Mesendoderm (in vitro differentiated cells): Measurements from ENCODE around the gene TTC39C.

Experiments
- DNase-seq: peaks from one replicate; pipeline ENCODE4 v3.0.0; 2013
- H2AK5ac ChIP-seq: 2 replicates; pipeline ENCODE4 v1.6.1; 2013; ENCODE audit warnings: low read length, inconsistent platforms
- H2BK120ac ChIP-seq: 2 replicates; pipeline ENCODE4 v1.6.1; 2013; ENCODE audit warnings: low read depth, mild to moderate bottlenecking, low read length, moderate library complexity, mixed read lengths
- H2BK15ac ChIP-seq: replicated peaks from 2 replicates; pipeline ENCODE4 v1.6.1; 2013; ENCODE audit warnings: low read depth, mild to moderate bottlenecking, moderate library complexity
- H2BK5ac ChIP-seq: 2 replicates; pipeline ENCODE4 v1.6.1; 2013; ENCODE audit warnings: low read length, inconsistent platforms
- H3K18ac ChIP-seq: 2 replicates; pipeline ENCODE4 v1.6.1; 2013; ENCODE audit warnings: mild to moderate bottlenecking, low read length, mixed read lengths
- H3K23ac ChIP-seq: one replicate; pipeline ENCODE4 v1.6.1; 2013; ENCODE audit warnings: low read length
- H3K27ac ChIP-seq: 2 replicates; pipeline ENCODE4 v1.5.1; 2013; ENCODE audit warnings: low read depth, mild to moderate bottlenecking, inconsistent platforms, low read length, moderate library complexity
- H3K27me3 ChIP-seq: 2 replicates; pipeline ENCODE4 v1.6.1; 2013; ENCODE audit warnings: low read length, control low read depth, mild to moderate bottlenecking, inconsistent platforms; ENCODE audit not compliant: insufficient read depth, poor library complexity
- H3K36me3 ChIP-seq: 2 replicates; pipeline ENCODE4 v1.6.1; 2013; ENCODE audit warnings: low read length, inconsistent platforms; ENCODE audit not compliant: control insufficient read depth, insufficient read depth
- H3K4ac ChIP-seq: one replicate; pipeline ENCODE4 v1.6.1; 2013; ENCODE audit warnings: low read depth, mild to moderate bottlenecking, low read length, moderate library complexity
- H3K4me1 ChIP-seq: 2 replicates; pipeline ENCODE4 v1.6.1; 2013; ENCODE audit warnings: low read depth, low read length, inconsistent platforms; ENCODE audit not compliant: control insufficient read depth
- H3K4me2 ChIP-seq: 2 replicates; pipeline ENCODE4 v1.6.1; 2013; ENCODE audit warnings: low read length
- H3K4me3 ChIP-seq: 2 replicates; pipeline ENCODE4 v1.5.1; 2013; ENCODE audit warnings: mild to moderate bottlenecking, low read length
- H3K56ac ChIP-seq: one replicate; pipeline ENCODE4 v1.6.1; 2013; ENCODE audit warnings: low read length
- H3K79me1 ChIP-seq: 2 replicates; pipeline ENCODE4 v1.6.1; 2013; ENCODE audit warnings: low read length, inconsistent platforms
- H3K79me2 ChIP-seq: 2 replicates; pipeline ENCODE4 v1.6.1; 2013; ENCODE audit warnings: mild to moderate bottlenecking, low read length; ENCODE audit not compliant: control insufficient read depth, insufficient read depth
- H3K9ac ChIP-seq: 2 replicates; pipeline ENCODE4 v1.6.1; 2013; ENCODE audit warnings: low read length, inconsistent platforms
- H4K5ac ChIP-seq: one replicate; pipeline ENCODE4 v1.6.1; 2013; ENCODE audit warnings: low read length
- H4K8ac ChIP-seq: one replicate; pipeline ENCODE4 v1.6.1; 2013; ENCODE audit warnings: low read depth, mild to moderate bottlenecking, control low read depth, low read length, moderate library complexity
- WGBS: extraction: QIAGEN DNeasy Blood & Tissue Kit; methylation state at CpG from one replicate; pipeline ENCODE4 v1.1.7; 2013; ENCODE audit warnings: low lambda C conversion rate, missing lambda C conversion rate; ENCODE audit not compliant: insufficient coverage; ENCODE audit errors: extremely low coverage; 5-methylcytosine and 5-hydroxymethylcytosine counted together

The TTC39C gene

GRCh38 chr18:24111936-24112335, 97.4 kb downstream of the TTC39C start:
- Histone ChIP-seq H3K4ac (no peak overlapping the region), H3K36me3 (no peaks in the 10 kb centered on the region), H4K5ac (no peak overlapping the region), H2BK120ac (no peak overlapping the region), H2BK5ac (no peak overlapping the region), H3K27ac (no peak overlapping the region), H2BK15ac (no peak overlapping the region), H3K4me2 (no peak overlapping the region), H3K23ac (no peak overlapping the region), H3K27me3 (no peaks in the 10 kb centered on the region), H2AK5ac (no peak overlapping the region), H3K18ac (no peak overlapping the region), H3K9ac (no peak overlapping the region), H4K8ac (no peak overlapping the region), H3K4me1 (no peaks in the 10 kb centered on the region), H3K4me3 (no peak overlapping the region), H3K79me2 (no peaks in the 10 kb centered on the region), H3K79me1 (no peaks in the 10 kb centered on the region), H3K56ac (no peak overlapping the region)
- WGBS, result no CpG with 5 or more reads among the region's 2 CpGs
- DNase-seq, result peak; percentile 30

- Histone ChIP-seq H4K8ac (no peak overlapping the region), H3K4me1 (no peaks in the 10 kb centered on the region), H3K4me3 (no peak overlapping the region), H3K27ac (no peak overlapping the region), H3K18ac (no peak overlapping the region), H3K36me3 (no peaks in the 10 kb centered on the region), H3K79me1 (no peaks in the 10 kb centered on the region), H2BK5ac (no peak overlapping the region), H3K79me2 (no peaks in the 10 kb centered on the region), H3K27me3 (no peaks in the 10 kb centered on the region), H2BK120ac (no peak overlapping the region), H3K4me2 (no peak overlapping the region), H4K5ac (no peak overlapping the region), H3K56ac (no peak overlapping the region), H2AK5ac (no peak overlapping the region), H3K23ac (no peak overlapping the region), H3K9ac (no peak overlapping the region), H3K4ac (no peak overlapping the region), H2BK15ac (no peak overlapping the region)
- no CpG with 5 or more reads among the region's 4 CpGs for WGBS
- DNase-seq, result no peak
These were observed 97.9 kb downstream of the TTC39C start for GRCh38 chr18:24112464-24112863.

- Histone ChIP-seq H3K4me1 (no peaks in the 10 kb centered on the region), H3K9ac (no peak overlapping the region), H3K56ac (no peak overlapping the region), H3K27me3 (no peaks in the 10 kb centered on the region), H2BK120ac (no peak overlapping the region), H3K27ac (no peak overlapping the region), H3K4ac (no peak overlapping the region), H4K8ac (no peak overlapping the region), H2AK5ac (no peak overlapping the region), H4K5ac (no peak overlapping the region), H3K79me2 (no peaks in the 10 kb centered on the region), H3K4me2 (no peak overlapping the region), H3K18ac (no peak overlapping the region), H3K79me1 (no peaks in the 10 kb centered on the region), H3K36me3 (no peaks in the 10 kb centered on the region), H2BK5ac (no peak overlapping the region), H3K23ac (no peak overlapping the region), H3K4me3 (no peak overlapping the region), H2BK15ac (no peak overlapping the region)
- no CpG with 5 or more reads among the region's 15 CpGs for WGBS
- DNase-seq, result peak; percentile 18
These were observed 98.5 kb downstream of the TTC39C start for GRCh38 chr18:24112874-24113615.

- Histone ChIP-seq H3K23ac (no peak overlapping the region), H3K79me2 (no peaks in the 10 kb centered on the region), H3K79me1 (no peaks in the 10 kb centered on the region), H3K9ac (no peak overlapping the region), H3K27me3 (no peaks in the 10 kb centered on the region), H2BK120ac (no peak overlapping the region), H2AK5ac (no peak overlapping the region), H3K4me1 (no peaks in the 10 kb centered on the region), H3K27ac (no peak overlapping the region), H3K56ac (no peak overlapping the region), H3K4ac (no peak overlapping the region), H4K8ac (no peak overlapping the region), H3K18ac (no peak overlapping the region), H3K4me3 (no peak overlapping the region), H2BK15ac (no peak overlapping the region), H2BK5ac (no peak overlapping the region), H3K36me3 (no peaks in the 10 kb centered on the region), H4K5ac (no peak overlapping the region), H3K4me2 (no peak overlapping the region)
- WGBS, result no CpG with 5 or more reads among the region's 4 CpGs
- no peak for DNase-seq
These were observed 100.5 kb downstream of the TTC39C start for GRCh38 chr18:24114924-24115549.

GRCh38 chr18:24115628-24116027, 101.1 kb downstream of the TTC39C start:
- no peak overlapping the region for H3K4me2 ChIP-seq
- no peaks in the 10 kb centered on the region for H3K27me3 ChIP-seq
- no peaks in the 10 kb centered on the region for H3K36me3 ChIP-seq
- H3K23ac ChIP-seq, result no peak overlapping the region
- H4K8ac ChIP-seq, result no peak overlapping the region
- H2BK120ac ChIP-seq, result no peak overlapping the region
- no CpG with 5 or more reads among the region's 2 CpGs for WGBS
- no peak for DNase-seq
- no peaks in the 10 kb centered on the region for H3K79me1 ChIP-seq
- no peak overlapping the region for H2AK5ac ChIP-seq
- no peak overlapping the region for H3K18ac ChIP-seq
- H3K56ac ChIP-seq, result no peak overlapping the region
- no peak overlapping the region for H2BK5ac ChIP-seq
- no peak overlapping the region for H3K27ac ChIP-seq
- no peak overlapping the region for H2BK15ac ChIP-seq
- H3K4me1 ChIP-seq, result no peaks in the 10 kb centered on the region
- H4K5ac ChIP-seq, result no peak overlapping the region
- H3K4ac ChIP-seq, result no peak overlapping the region
- H3K79me2 ChIP-seq, result no peaks in the 10 kb centered on the region
- H3K4me3 ChIP-seq, result no peak overlapping the region
- no peak overlapping the region for H3K9ac ChIP-seq
